ENCODE measurements around the gene PRKG1. TPM values are rescaled to one million over a fixed set of nuclear protein-coding genes. Genes with fewer than 3 reads are reported as not detected.

Gene PRKG1
- total and polyA plus RNA-seq, 2 experiments from 2014 or later = 18.2 to 21.1 TPM

DNA sequence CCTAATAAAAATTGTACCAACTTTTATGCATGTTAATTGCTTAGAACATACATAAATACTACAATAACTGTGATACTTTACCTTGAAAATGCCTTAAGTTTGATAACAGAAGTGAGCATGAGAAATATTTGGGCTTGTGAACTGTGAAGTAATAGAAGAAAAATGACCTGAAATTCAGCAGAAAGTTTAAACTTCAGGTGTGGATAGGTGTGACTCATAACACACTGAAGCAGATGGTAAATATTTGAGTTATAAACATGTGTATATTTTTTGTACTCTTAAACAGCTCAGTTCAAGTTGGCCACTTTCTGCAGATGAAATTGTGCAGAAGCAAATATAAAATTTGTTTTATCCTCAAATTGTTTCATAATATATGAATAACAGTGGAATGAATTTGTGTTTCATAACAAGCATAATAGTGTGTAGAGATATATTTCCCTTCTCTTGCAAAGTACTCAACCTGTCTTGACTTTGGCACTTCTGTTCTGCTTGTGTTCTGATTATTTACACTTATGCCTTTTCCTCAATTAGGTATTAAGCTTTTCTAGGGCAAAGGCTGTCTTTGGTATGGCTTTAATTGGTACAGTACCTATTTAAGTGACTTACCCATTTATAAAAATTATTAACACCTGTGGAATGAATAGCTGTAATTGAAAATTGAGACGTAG, 122.4 kb downstream of the PRKG1 start:
- Histone ChIP-seq H3K4me3 (no peak overlapping the region), H3F3A (replicated peaks; ENCODE audit: low read depth) (no peaks in the 10 kb centered on the region), H4K20me1 (replicated peaks; ENCODE audit: insufficient read depth) (no peaks in the 10 kb centered on the region), H3K9me2 (ENCODE audit: insufficient read depth) (no peaks in the 10 kb centered on the region), H2AFZ (no peak overlapping the region), H3K36me3 (ENCODE audit: insufficient read depth) (no peaks in the 10 kb centered on the region), H3K4me2 (no peak overlapping the region), H3K4me1 (ENCODE audit: insufficient read depth) (no peaks in the 10 kb centered on the region; the same call in 1 of the 2 replicates), H3K27me3 (ENCODE audit: insufficient read depth) (no peaks in the 10 kb centered on the region), H3K79me2 (replicated peaks; ENCODE audit: insufficient read depth) (no peaks in the 10 kb centered on the region), H3K27ac (ENCODE audit: low read depth) (no peak overlapping the region)
- no peaks in the 10 kb centered on the region for H3K36me3 Mint-ChIP-seq (ENCODE audit: low read depth)
- TF ChIP-seq EZH2 (IDR thresholded peaks at IDR 0.05; ENCODE audit: low read depth, unreplicated experiment) (no peak), NANOG (IDR thresholded peaks at IDR 0.05; ENCODE audit: borderline replicate concordance) (no peak), ZNF114 (CRISPR knock-in tag; IDR thresholded peaks at IDR 0.05) (no peak), CREB1 (CRISPR knock-in tag; IDR thresholded peaks at IDR 0.05; ENCODE audit: low read depth) (no peak), JUNB (IDR thresholded peaks at IDR 0.05; ENCODE audit: unreplicated experiment) (no peak)
- TF ChIP-seq, protein P1, sequence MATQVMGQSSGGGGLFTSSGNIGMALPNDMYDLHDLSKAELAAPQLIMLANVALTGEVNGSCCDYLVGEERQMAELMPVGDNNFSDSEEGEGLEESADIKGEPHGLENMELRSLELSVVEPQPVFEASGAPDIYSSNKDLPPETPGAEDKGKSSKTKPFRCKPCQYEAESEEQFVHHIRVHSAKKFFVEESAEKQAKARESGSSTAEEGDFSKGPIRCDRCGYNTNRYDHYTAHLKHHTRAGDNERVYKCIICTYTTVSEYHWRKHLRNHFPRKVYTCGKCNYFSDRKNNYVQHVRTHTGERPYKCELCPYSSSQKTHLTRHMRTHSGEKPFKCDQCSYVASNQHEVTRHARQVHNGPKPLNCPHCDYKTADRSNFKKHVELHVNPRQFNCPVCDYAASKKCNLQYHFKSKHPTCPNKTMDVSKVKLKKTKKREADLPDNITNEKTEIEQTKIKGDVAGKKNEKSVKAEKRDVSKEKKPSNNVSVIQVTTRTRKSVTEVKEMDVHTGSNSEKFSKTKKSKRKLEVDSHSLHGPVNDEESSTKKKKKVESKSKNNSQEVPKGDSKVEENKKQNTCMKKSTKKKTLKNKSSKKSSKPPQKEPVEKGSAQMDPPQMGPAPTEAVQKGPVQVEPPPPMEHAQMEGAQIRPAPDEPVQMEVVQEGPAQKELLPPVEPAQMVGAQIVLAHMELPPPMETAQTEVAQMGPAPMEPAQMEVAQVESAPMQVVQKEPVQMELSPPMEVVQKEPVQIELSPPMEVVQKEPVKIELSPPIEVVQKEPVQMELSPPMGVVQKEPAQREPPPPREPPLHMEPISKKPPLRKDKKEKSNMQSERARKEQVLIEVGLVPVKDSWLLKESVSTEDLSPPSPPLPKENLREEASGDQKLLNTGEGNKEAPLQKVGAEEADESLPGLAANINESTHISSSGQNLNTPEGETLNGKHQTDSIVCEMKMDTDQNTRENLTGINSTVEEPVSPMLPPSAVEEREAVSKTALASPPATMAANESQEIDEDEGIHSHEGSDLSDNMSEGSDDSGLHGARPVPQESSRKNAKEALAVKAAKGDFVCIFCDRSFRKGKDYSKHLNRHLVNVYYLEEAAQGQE (IDR thresholded peaks at IDR 0.05; ENCODE audit: unreplicated experiment) = no peak
- no peaks in the 10 kb centered on the region for H3K9me3 Mint-ChIP-seq
- peaks cover 1% of the 10 kb centered on the region for H3K27me3 Mint-ChIP-seq (ENCODE audit: insufficient read depth, low read depth, poor library complexity)
- H3K27ac Mint-ChIP-seq = no peak overlapping the region
- ATAC-seq (no peak), DNase-seq (ENCODE audit: low spot score) (no peak)
- H3K4me1 Mint-ChIP-seq = peaks cover 13% of the 10 kb centered on the region; the same call in 2 of the 3 replicates
- no peak overlapping the region for H3K4me3 Mint-ChIP-seq

DNA sequence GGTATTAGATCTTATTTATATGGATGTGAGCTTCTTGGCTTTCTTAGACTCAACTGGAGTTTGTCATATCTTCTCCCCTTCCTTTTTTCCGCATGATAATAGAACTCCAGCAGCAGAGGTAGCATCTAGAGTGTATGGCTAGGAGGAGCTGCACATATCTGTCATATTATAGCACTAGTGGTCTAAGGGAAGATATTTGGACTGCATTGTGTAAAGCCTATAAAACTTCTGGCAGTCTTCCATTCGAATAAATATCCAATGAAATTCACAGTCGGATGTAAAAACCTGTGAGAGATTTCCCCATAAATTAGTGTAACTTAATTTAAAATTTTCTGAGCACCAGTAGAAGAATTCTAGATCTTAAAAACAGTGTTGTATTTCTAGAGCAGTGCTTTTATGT, 123.9 kb downstream of the PRKG1 start:
- H3F3A ChIP-seq (replicated peaks; ENCODE audit: low read depth) = no peaks in the 10 kb centered on the region
- Mint-ChIP-seq H3K36me3 (ENCODE audit: low read depth) (no peaks in the 10 kb centered on the region; the same call in 2 of the 3 replicates), H3K27me3 (ENCODE audit: insufficient read depth, low read depth, poor library complexity) (no peaks in the 10 kb centered on the region), H3K9me3 (no peaks in the 10 kb centered on the region), H3K4me1 (peaks cover 19% of the 10 kb centered on the region), H3K4me3 (no peak overlapping the region), H3K27ac (no peak overlapping the region)
- no peaks in the 10 kb centered on the region for H3K27me3 ChIP-seq (ENCODE audit: insufficient read depth)
- DNase-seq (ENCODE audit: low spot score) (no peak), ATAC-seq (no peak)
- H3K79me2 ChIP-seq (replicated peaks; ENCODE audit: insufficient read depth) = no peaks in the 10 kb centered on the region
- H3K4me1 ChIP-seq (ENCODE audit: insufficient read depth) = peaks cover 6% of the 10 kb centered on the region
- H3K36me3 ChIP-seq (ENCODE audit: insufficient read depth) = no peaks in the 10 kb centered on the region
- no peaks in the 10 kb centered on the region for H4K20me1 ChIP-seq (replicated peaks; ENCODE audit: insufficient read depth)
- H3K4me2 ChIP-seq = no peak overlapping the region
- H3K9me2 ChIP-seq (ENCODE audit: insufficient read depth) = no peaks in the 10 kb centered on the region; the same call in 1 of the 2 replicates
- no peak overlapping the region for H3K4me3 ChIP-seq
- H3K27ac ChIP-seq (ENCODE audit: low read depth) = no peak overlapping the region
- no peak overlapping the region for H2AFZ ChIP-seq
- TF ChIP-seq STAT1 (IDR thresholded peaks at IDR 0.05; ENCODE audit: unreplicated experiment) (no peak), CREB1 (CRISPR knock-in tag; IDR thresholded peaks at IDR 0.05; ENCODE audit: low read depth) (no peak), NANOG (IDR thresholded peaks at IDR 0.05; ENCODE audit: borderline replicate concordance) (no peak), EZH2phosphoT487 (IDR thresholded peaks at IDR 0.05; ENCODE audit: unreplicated experiment) (no peak), POLR2AphosphoS5 (IDR thresholded peaks at IDR 0.05; ENCODE audit: low read depth) (no peak)
- TF ChIP-seq, protein P2, sequence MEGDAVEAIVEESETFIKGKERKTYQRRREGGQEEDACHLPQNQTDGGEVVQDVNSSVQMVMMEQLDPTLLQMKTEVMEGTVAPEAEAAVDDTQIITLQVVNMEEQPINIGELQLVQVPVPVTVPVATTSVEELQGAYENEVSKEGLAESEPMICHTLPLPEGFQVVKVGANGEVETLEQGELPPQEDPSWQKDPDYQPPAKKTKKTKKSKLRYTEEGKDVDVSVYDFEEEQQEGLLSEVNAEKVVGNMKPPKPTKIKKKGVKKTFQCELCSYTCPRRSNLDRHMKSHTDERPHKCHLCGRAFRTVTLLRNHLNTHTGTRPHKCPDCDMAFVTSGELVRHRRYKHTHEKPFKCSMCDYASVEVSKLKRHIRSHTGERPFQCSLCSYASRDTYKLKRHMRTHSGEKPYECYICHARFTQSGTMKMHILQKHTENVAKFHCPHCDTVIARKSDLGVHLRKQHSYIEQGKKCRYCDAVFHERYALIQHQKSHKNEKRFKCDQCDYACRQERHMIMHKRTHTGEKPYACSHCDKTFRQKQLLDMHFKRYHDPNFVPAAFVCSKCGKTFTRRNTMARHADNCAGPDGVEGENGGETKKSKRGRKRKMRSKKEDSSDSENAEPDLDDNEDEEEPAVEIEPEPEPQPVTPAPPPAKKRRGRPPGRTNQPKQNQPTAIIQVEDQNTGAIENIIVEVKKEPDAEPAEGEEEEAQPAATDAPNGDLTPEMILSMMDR (conservative IDR thresholded peaks at IDR 0.05; ENCODE audit: low read depth in 2 of 2) = no peak

Data from GM23338 (cell line).